NCI-H460 (cell line): ENCODE measurements around the gene ZKSCAN1. TPM values are rescaled to one million over a fixed set of nuclear protein-coding genes. Genes with fewer than 3 reads are reported as not detected.
"Not testable (repeated sequence)": the region's sequence is repeated elsewhere in the genome, so short reads cannot be mapped to it uniquely, and the experiment has no call there.

Source experiments
- DNase-seq: peaks from one replicate; pipeline ENCODE4 v3.0.0-alpha.2; 2016; ENCODE audit warnings: low read depth; ENCODE audit errors: extremely low read depth
- total RNA-seq: library from RNA; depleted of rRNA; stranded (reverse); fragments of >200 nt; shearing (Covaris generic); gene quantifications from 2 replicates; pipeline ENCODE4 v1.2.3, GENCODE V29; 2014

ZKSCAN1 gene
- total RNA-seq, 1 experiment from 2014 or later, result 19.9 TPM

- DNase-seq, result no peak
Measured at GRCh38 chr7:99997545-99998137, 17.8 kb upstream of the ZKSCAN1 start.

GRCh38 chr7:100000239-100000638 lies 15.2 kb upstream of the ZKSCAN1 start:
- no peak for DNase-seq

GRCh38 chr7:100003711-100004661 lies 11.4 kb upstream of the ZKSCAN1 start:
- DNase-seq, result no peak

GRCh38 chr7:100007887-100008286 lies 7.5 kb upstream of the ZKSCAN1 start:
- no peak for DNase-seq

- no peak for DNase-seq
Measured at GRCh38 chr7:100008525-100008924, 6.9 kb upstream of the ZKSCAN1 start.

GRCh38 chr7:100009952-100010351 lies 5.4 kb upstream of the ZKSCAN1 start:
- not testable (repeated sequence) for DNase-seq

- DNase-seq, result no peak
Measured at GRCh38 chr7:100010901-100011300, 4.5 kb upstream of the ZKSCAN1 start.

- no peak for DNase-seq
Measured at GRCh38 chr7:100011516-100011915, 3.9 kb upstream of the ZKSCAN1 start.

GRCh38 chr7:100012385-100013327 lies 2.7 kb upstream of the ZKSCAN1 start:
- DNase-seq, result not testable (repeated sequence)

GRCh38 chr7:100013328-100013676 lies 2.1 kb upstream of the ZKSCAN1 start:
- DNase-seq, result no peak

GRCh38 chr7:100016215-100016901 lies 962 bp downstream of the ZKSCAN1 start:
- DNase-seq, result no peak

GRCh38 chr7:100017300-100017699 lies 1.9 kb downstream of the ZKSCAN1 start:
- DNase-seq, result no peak

GRCh38 chr7:100017875-100018274 lies 2.5 kb downstream of the ZKSCAN1 start:
- no peak for DNase-seq

- DNase-seq, result no peak
Measured at GRCh38 chr7:100019908-100020307, 4.5 kb downstream of the ZKSCAN1 start.

- DNase-seq, result no peak
Measured at GRCh38 chr7:100021297-100021696, 5.9 kb downstream of the ZKSCAN1 start.

GRCh38 chr7:100022621-100023020 lies 7.2 kb downstream of the ZKSCAN1 start:
- no peak for DNase-seq

GRCh38 chr7:100023526-100023925 lies 8.1 kb downstream of the ZKSCAN1 start:
- no peak for DNase-seq

GRCh38 chr7:100024020-100024619 lies 8.7 kb downstream of the ZKSCAN1 start:
- no peak for DNase-seq

- no peak for DNase-seq
Measured at GRCh38 chr7:100027197-100027596, 11.8 kb downstream of the ZKSCAN1 start.

- no peak for DNase-seq
Measured at GRCh38 chr7:100029596-100029995, 14.2 kb downstream of the ZKSCAN1 start.
